Liver (tissue), 9 donors: ENCODE data around the gene MYB. TPM values are rescaled to one million over a fixed set of nuclear protein-coding genes. Genes with fewer than 3 reads are reported as not detected.

ENCODE experiments used
- DNase-seq: peaks from one replicate; pipeline ENCODE4 v3.0.0-alpha.2; 2017; ENCODE audit warnings: low spot score
- H3K27ac ChIP-seq, 2 donors: one replicate each; pipeline ENCODE4 v1.7.0; 2013; ENCODE audit warnings: inconsistent platforms in 2 of 2, low read length in 2 of 2, control low read depth in 1 of 2, low read depth in 1 of 2, mild to moderate bottlenecking in 1 of 2
- H3K27me3 ChIP-seq, 4 donors: one replicate each; pipeline versions ENCODE4 v1.6.1 to v1.7.0; 2013; ENCODE audit warnings: low read length in 3 of 4, inconsistent platforms in 1 of 4, mild to moderate bottlenecking in 1 of 4, moderate library complexity in 1 of 4; ENCODE audit not compliant: control insufficient read depth in 4 of 4, insufficient read depth in 4 of 4
- H3K36me3 ChIP-seq, 4 donors: one replicate each; pipeline versions ENCODE4 v1.6.1 to v1.7.0; 2013; ENCODE audit warnings: low read length in 3 of 4, mild to moderate bottlenecking in 3 of 4, low read depth in 1 of 4, moderate library complexity in 1 of 4; ENCODE audit not compliant: control insufficient read depth in 4 of 4, insufficient read depth in 3 of 4
- H3K4me1 ChIP-seq, 4 donors: one replicate each; pipeline versions ENCODE4 v1.6.1 to v1.7.0; 2013; ENCODE audit warnings: low read length in 3 of 4, mild to moderate bottlenecking in 3 of 4, moderate library complexity in 1 of 4; ENCODE audit not compliant: control insufficient read depth in 4 of 4, insufficient read depth in 4 of 4
- H3K4me3 ChIP-seq, 3 donors: one replicate each; pipeline versions ENCODE4 v1.6.1 to v1.7.0; 2013; ENCODE audit warnings: low read length in 3 of 3, control low read depth in 1 of 3, low read depth in 1 of 3, mild to moderate bottlenecking in 1 of 3
- H3K9ac ChIP-seq, 2 donors: one replicate each; pipeline ENCODE4 v1.7.0; 2013; ENCODE audit warnings: low read length in 2 of 2, mild to moderate bottlenecking in 2 of 2, moderate library complexity in 2 of 2, control low read depth in 1 of 2, low read depth in 1 of 2
- H3K9me3 ChIP-seq, 4 donors: one replicate each; pipeline versions ENCODE4 v1.6.1 to v1.7.0; 2013; ENCODE audit warnings: low read length in 3 of 4; ENCODE audit not compliant: control insufficient read depth in 4 of 4
- ATF3 ChIP-seq: IDR thresholded peaks from 2 replicates; pipeline ENCODE4 v1.6.1; 2016; ENCODE audit warnings: antibody characterized with exemption
- CTCF ChIP-seq: fragments of 150-350 bp; IDR thresholded peaks from 2 replicates; pipeline ENCODE4 v1.5.1; 2017; ENCODE audit warnings: improper control_type of control experiment, low read depth, low read length; ENCODE audit not compliant: missing input control
- EGR1 ChIP-seq, 2 donors: IDR thresholded peaks; 2 replicates each; pipeline ENCODE4 v1.6.1; 2016 to 2018; ENCODE audit warnings: antibody characterized with exemption in 2 of 2, low read depth in 2 of 2
- FOXA1 ChIP-seq: IDR thresholded peaks from 2 replicates; pipeline ENCODE4 v1.6.1; 2016; ENCODE audit warnings: antibody characterized with exemption
- FOXA2 ChIP-seq: IDR thresholded peaks from 2 replicates; pipeline ENCODE4 v1.6.1; 2016; ENCODE audit warnings: antibody characterized with exemption
- GABPA ChIP-seq, 2 donors: IDR thresholded peaks in 1 of 2; conservative IDR thresholded peaks in 1 of 2; 2 replicates each; pipeline ENCODE4 v1.6.1; 2016; ENCODE audit warnings: antibody characterized with exemption in 2 of 2, mild to moderate bottlenecking in 1 of 2, moderate library complexity in 1 of 2
- HNF4A ChIP-seq, 2 donors: conservative IDR thresholded peaks; 2 replicates each; pipeline ENCODE4 v1.6.1; 2016; ENCODE audit warnings: antibody characterized with exemption in 2 of 2, mild to moderate bottlenecking in 2 of 2
- HNF4G ChIP-seq: IDR thresholded peaks from 2 replicates; pipeline ENCODE4 v1.6.1; 2016; ENCODE audit warnings: antibody characterized with exemption
- JUND ChIP-seq, 2 donors: IDR thresholded peaks; 2 replicates each; pipeline ENCODE4 v1.6.1; 2016; ENCODE audit warnings: antibody characterized with exemption in 2 of 2
- MAX ChIP-seq: IDR thresholded peaks from 2 replicates; pipeline ENCODE4 v1.6.1; 2016; ENCODE audit warnings: antibody characterized with exemption
- NR2F2 ChIP-seq: IDR thresholded peaks from 2 replicates; pipeline ENCODE4 v1.6.1; 2016; ENCODE audit warnings: antibody characterized with exemption
- RAD21 ChIP-seq, 2 donors: IDR thresholded peaks; 2 replicates each; pipeline ENCODE4 v1.6.1; 2016; ENCODE audit warnings: antibody characterized with exemption in 2 of 2, mild to moderate bottlenecking in 2 of 2
- REST ChIP-seq: IDR thresholded peaks from 2 replicates; pipeline ENCODE4 v1.6.1; 2016; ENCODE audit warnings: antibody characterized with exemption, mild to moderate bottlenecking
- RXRA ChIP-seq, 2 donors: IDR thresholded peaks; 2 replicates each; pipeline ENCODE4 v1.6.1; 2017 to 2018; ENCODE audit warnings: antibody characterized with exemption in 2 of 2, mild to moderate bottlenecking in 1 of 2
- SP1 ChIP-seq: IDR thresholded peaks from 2 replicates; pipeline ENCODE4 v1.6.1; 2018; ENCODE audit warnings: antibody characterized with exemption, mild to moderate bottlenecking
- YY1 ChIP-seq: IDR thresholded peaks from 2 replicates; pipeline ENCODE4 v1.6.1; 2016; ENCODE audit warnings: antibody characterized with exemption, mild to moderate bottlenecking
- ZBTB33 ChIP-seq: IDR thresholded peaks from 2 replicates; pipeline ENCODE4 v1.6.1; 2016; ENCODE audit warnings: antibody characterized with exemption
- WGBS: extraction: QIAGEN DNeasy Blood & Tissue Kit; methylation state at CpG from one replicate; pipeline ENCODE4 v1.1.7; 2013; 5-methylcytosine and 5-hydroxymethylcytosine counted together
- polyA plus RNA-seq, 2 donors: library from polyadenylated mRNA; stranded (reverse) in 1 of 2; unstranded in 1 of 2; fragments of 200-250 nt in 1 of 2; fragments of >200 nt in 1 of 2; fragmentation: Nextera tagmentation in 1 of 2; extraction: Ambion mirVana in 1 of 2; gene quantifications; one replicate each; pipeline versions ENCODE4 v1.2.1 to v1.2.3, GENCODE V29; 2013 to 2015
- total RNA-seq, 2 donors: library from RNA; depleted of rRNA; stranded (reverse); fragments of >200 nt; gene quantifications; one replicate each; pipeline ENCODE4 v1.2.3, GENCODE V29; 2014
- donor health status: healthy.
- donor health status: healthy.
- donor health status: healthy.
- donor health status: healthy.
- donor health status: healthy.

The MYB gene
- total and polyA plus RNA-seq, 4 donors, result 0.08 to 19.8 (median 0.11) TPM

- H3K27me3 ChIP-seq, result no peaks in the 10 kb centered on the region
- 82% methylated on average over 3 of the region's 3 CpGs for WGBS
- no peak overlapping the region for H3K27ac ChIP-seq
- H3K4me1 ChIP-seq, result no peaks in the 10 kb centered on the region
- no peaks in the 10 kb centered on the region for H3K9me3 ChIP-seq
- no peaks in the 10 kb centered on the region for H3K36me3 ChIP-seq
- TF ChIP-seq FOXA1 (no peak), RAD21 (IDR thresholded peaks at IDR 0.05) (no peak), NR2F2 (no peak), CTCF (no peak), HNF4G (no peak), GABPA (IDR thresholded peaks at IDR 0.05 in 1 of 2, conservative IDR thresholded peaks at IDR 0.05 in 1 of 2) (no peak), FOXA2 (no peak), EGR1 (IDR thresholded peaks at IDR 0.05; ENCODE audit: low read depth in 2 of 2) (no peak), SP1 (no peak), YY1 (no peak), MAX (no peak), JUND (IDR thresholded peaks at IDR 0.05) (no peak), RXRA (IDR thresholded peaks at IDR 0.05) (no peak), ZBTB33 (no peak), ATF3 (no peak)
- no peak overlapping the region for H3K9ac ChIP-seq
- no peak overlapping the region for H3K4me3 ChIP-seq
- no peak for DNase-seq
Observed at GRCh38 chr6:135161411-135162395, 19.4 kb upstream of the MYB start.

GRCh38 chr6:135162678-135163439, 18.2 kb upstream of the MYB start:
- WGBS, result 51% methylated on average over 10 of the region's 10 CpGs
- no peak overlapping the region for H3K27ac ChIP-seq
- H3K36me3 ChIP-seq, result no peaks in the 10 kb centered on the region
- no peaks in the 10 kb centered on the region for H3K9me3 ChIP-seq
- H3K27me3 ChIP-seq, result no peaks in the 10 kb centered on the region
- H3K4me1 ChIP-seq, result no peaks in the 10 kb centered on the region
- DNase-seq, result peak; percentile 69
- H3K4me3 ChIP-seq, result no peak overlapping the region
- H3K9ac ChIP-seq, result no peak overlapping the region
- TF ChIP-seq HNF4G (no peak), SP1 (no peak), HNF4A (conservative IDR thresholded peaks at IDR 0.05) (no peak), RAD21 (IDR thresholded peaks at IDR 0.05) (peak in 1 of 2 donors; percentile 39), EGR1 (IDR thresholded peaks at IDR 0.05; ENCODE audit: low read depth in 2 of 2) (no peak), RXRA (IDR thresholded peaks at IDR 0.05) (no peak), NR2F2 (no peak), CTCF (peak; percentile 61), YY1 (no peak), FOXA1 (no peak), REST (no peak), FOXA2 (no peak)
